ENCODE results near the gene PRKAG2.

DNA sequence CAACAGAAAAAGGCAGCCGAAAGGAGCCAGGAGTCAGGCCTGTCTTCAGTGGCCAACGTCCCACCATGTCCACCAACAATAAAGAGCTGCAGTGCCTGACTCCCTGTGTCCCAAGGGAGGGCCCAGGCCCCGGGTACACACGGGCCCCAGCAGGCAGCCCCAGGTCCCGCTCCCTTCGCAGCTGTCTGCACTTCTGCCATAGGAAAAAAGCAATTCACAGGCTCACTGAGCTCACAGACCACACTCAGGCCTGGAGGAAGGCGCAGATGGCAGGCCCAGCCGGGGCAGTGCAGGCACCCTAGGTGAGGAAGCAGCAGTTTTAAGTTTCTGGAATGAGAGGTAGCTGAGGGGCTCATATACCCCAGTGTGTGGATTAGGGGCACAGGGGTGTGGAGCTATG, 100.5 kb downstream of the PRKAG2 start:
- no peak for TF ChIP-seq CTCF (IDR thresholded peaks at IDR 0.05; ENCODE audit: control extremely low read depth in 1 of 3, insufficient read depth in 1 of 3, low read depth in 1 of 3, low read length in 3 of 3)
- TF ChIP-seq POLR2A (IDR thresholded peaks at IDR 0.05; ENCODE audit: control extremely low read depth in 1 of 2, low read depth in 2 of 2, low read length in 2 of 2), result no peak
- no peak for TF ChIP-seq ZNF274 (IDR thresholded peaks at IDR 0.05; ENCODE audit: borderline replicate concordance, extremely low read depth, low read length)
- TF ChIP-seq TEAD4 (IDR thresholded peaks at IDR 0.05; ENCODE audit: low read depth, low read length), result no peak
- TF ChIP-seq RXRA (IDR thresholded peaks at IDR 0.05; ENCODE audit: insufficient read depth, low read depth, low read length), result no peak
- TF ChIP-seq, protein P1, sequence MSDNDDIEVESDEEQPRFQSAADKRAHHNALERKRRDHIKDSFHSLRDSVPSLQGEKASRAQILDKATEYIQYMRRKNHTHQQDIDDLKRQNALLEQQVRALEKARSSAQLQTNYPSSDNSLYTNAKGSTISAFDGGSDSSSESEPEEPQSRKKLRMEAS (IDR thresholded peaks at IDR 0.05), result no peak
- no peak for TF ChIP-seq RFX5 (IDR thresholded peaks at IDR 0.05; ENCODE audit: borderline replicate concordance, low read depth, low read length)
- TF ChIP-seq POU5F1 (IDR thresholded peaks at IDR 0.05; ENCODE audit: low read depth, low read length), result no peak
- TF ChIP-seq YY1 (IDR thresholded peaks at IDR 0.05; ENCODE audit: low read depth, low read length), result no peak
- no peak for TF ChIP-seq MAFK (IDR thresholded peaks at IDR 0.05; ENCODE audit: low read depth, low read length)
- TF ChIP-seq EZH2 (IDR thresholded peaks at IDR 0.05; ENCODE audit: low read depth, low read length, severe bottlenecking), result no peak

All from H1 (cell line).